Large intestine (tissue), 3 donors: ENCODE data around the gene SH3GL2. TPM values are rescaled to one million over a fixed set of nuclear protein-coding genes. Genes with fewer than 3 reads are reported as not detected.

Experiments
- DNase-seq, 2 donors: peaks; one replicate each; pipeline versions ENCODE4 v3.0.0 to v3.0.0-alpha.2; 2013
- H3K27ac ChIP-seq: one replicate; pipeline ENCODE4 v1.5.1; 2013; ENCODE audit warnings: low read length
- H3K27me3 ChIP-seq: 2 replicates; pipeline ENCODE4 v1.6.1; 2013; ENCODE audit warnings: low read length; ENCODE audit not compliant: control insufficient read depth, insufficient read depth
- H3K36me3 ChIP-seq: 2 replicates; pipeline ENCODE4 v1.6.1; 2013; ENCODE audit warnings: low read length; ENCODE audit not compliant: control insufficient read depth, insufficient read depth
- H3K4me1 ChIP-seq: one replicate; pipeline ENCODE4 v1.6.1; 2013; ENCODE audit warnings: low read length; ENCODE audit not compliant: control insufficient read depth, insufficient read depth
- H3K4me3 ChIP-seq: one replicate; pipeline ENCODE4 v1.5.1; 2013; ENCODE audit warnings: low read length
- H3K9me3 ChIP-seq: one replicate; pipeline ENCODE4 v1.6.1; 2013; ENCODE audit warnings: mild to moderate bottlenecking, low read depth, low read length, moderate library complexity; ENCODE audit not compliant: control insufficient read depth
- WGBS: methylation state at CpG from one replicate; pipeline ENCODE4 v1.1.5; 2013; ENCODE audit warnings: low lambda C conversion rate; ENCODE audit not compliant: insufficient coverage; 5-methylcytosine and 5-hydroxymethylcytosine counted together
- polyA plus RNA-seq: library from polyadenylated mRNA; unstranded; fragments of 120-200 nt; gene quantifications from one replicate; pipeline ENCODE4 v1.2.1, GENCODE V29; 2013

Gene SH3GL2
- polyA plus RNA-seq, 1 donor = 2.4 TPM

DNA sequence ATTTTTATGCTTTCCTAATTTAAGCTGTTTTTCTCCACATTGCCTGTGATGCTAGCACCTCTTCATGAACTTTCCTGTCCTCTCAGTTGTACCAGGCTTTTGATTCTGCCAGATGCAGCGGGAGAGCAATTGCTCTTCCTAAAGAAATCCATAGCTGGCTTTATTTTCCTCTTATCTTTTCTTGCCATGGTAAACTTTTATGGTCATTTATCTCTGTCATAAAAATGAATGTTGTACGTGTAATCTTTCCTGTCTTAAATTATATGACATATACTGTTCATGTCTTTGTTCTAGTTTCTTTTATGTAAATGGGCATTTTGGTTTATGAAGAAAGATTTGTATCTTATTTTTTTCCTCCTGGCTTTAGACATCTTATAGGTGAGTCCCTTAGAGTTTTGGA lies 127.5 kb downstream of the SH3GL2 start:
- Histone ChIP-seq H3K9me3 (no peaks in the 10 kb centered on the region), H3K27me3 (no peaks in the 10 kb centered on the region), H3K36me3 (no peaks in the 10 kb centered on the region), H3K4me1 (peaks cover 3% of the 10 kb centered on the region), H3K27ac (no peak overlapping the region), H3K4me3 (no peak overlapping the region)
- WGBS = 40% methylated on average over 1 of the region's 2 CpGs
- no peak for DNase-seq

DNA sequence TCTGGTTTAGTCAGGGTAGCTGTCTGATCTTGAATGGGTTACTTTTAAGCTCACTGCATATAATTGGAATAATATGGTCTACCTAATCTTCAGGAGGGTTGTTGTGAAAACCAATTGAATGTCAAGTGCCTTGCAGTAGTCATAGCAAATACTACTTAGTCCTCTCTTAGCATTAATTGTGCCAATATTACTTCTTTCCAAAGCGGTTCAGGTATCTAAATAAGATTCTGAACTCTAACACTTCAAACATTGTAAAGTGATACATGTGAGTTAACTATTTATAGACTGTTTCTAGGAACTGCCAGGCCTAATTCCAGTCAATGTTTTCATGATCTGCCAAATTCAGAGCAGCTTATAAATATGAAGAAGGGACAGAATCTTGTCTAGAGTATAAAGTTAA lies 140.2 kb downstream of the SH3GL2 start:
- Histone ChIP-seq H3K4me1 (no peaks in the 10 kb centered on the region), H3K9me3 (peaks cover 2% of the 10 kb centered on the region), H3K4me3 (no peak overlapping the region), H3K36me3 (no peaks in the 10 kb centered on the region), H3K27me3 (no peaks in the 10 kb centered on the region), H3K27ac (no peak overlapping the region)
- WGBS = no CpG with 5 or more reads among the region's 1 CpG
- no peak for DNase-seq

DNA sequence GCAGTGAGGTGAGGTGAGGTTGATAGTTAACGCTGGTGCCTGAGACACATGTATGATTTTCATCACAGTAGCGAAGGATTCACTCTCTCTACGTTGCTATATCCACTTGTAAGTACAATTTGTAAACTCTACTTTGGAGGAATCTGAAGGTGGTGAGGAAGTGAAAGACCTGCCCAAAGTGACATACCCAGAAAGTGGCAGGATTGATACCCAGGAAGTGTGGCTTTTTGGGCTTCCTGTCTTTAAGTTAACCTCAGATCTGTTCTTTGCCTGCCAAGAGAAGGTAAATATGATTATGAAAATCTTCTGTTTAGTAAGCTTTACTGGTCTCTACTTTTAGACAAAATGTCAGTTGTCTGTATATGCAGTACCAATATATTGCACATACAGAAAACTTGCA lies 143.1 kb downstream of the SH3GL2 start:
- WGBS = no CpG with 5 or more reads among the region's 3 CpGs
- peaks cover 2% of the 10 kb centered on the region for H3K9me3 ChIP-seq
- H3K4me3 ChIP-seq = no peak overlapping the region
- no peak for DNase-seq
- no peaks in the 10 kb centered on the region for H3K4me1 ChIP-seq
- no peaks in the 10 kb centered on the region for H3K36me3 ChIP-seq
- no peak overlapping the region for H3K27ac ChIP-seq
- H3K27me3 ChIP-seq = no peaks in the 10 kb centered on the region

DNA sequence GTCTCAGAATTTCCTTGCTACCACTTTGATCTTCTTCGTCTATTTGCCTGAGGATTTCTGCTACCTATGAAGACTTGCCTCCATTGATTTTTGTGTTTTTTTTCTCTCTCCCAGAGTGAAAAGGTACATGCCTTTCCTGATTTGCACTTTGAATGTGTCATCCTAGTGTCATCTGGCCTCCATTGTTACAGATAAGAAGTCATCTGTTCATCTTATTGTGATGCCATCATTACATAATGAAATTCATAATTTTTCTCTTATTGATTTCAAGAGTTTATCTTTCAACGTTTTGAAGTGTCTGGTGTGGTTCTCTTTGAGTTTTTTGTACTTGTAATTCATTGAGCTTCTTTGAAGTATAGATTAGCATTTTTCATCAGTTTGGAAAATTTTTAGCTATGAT lies 144.8 kb downstream of the SH3GL2 start:
- H3K4me1 ChIP-seq = no peaks in the 10 kb centered on the region
- no CpG with 5 or more reads among the region's 2 CpGs for WGBS
- no peak overlapping the region for H3K4me3 ChIP-seq
- no peaks in the 10 kb centered on the region for H3K36me3 ChIP-seq
- DNase-seq = no peak
- H3K9me3 ChIP-seq = peaks cover 2% of the 10 kb centered on the region
- no peaks in the 10 kb centered on the region for H3K27me3 ChIP-seq
- H3K27ac ChIP-seq = no peak overlapping the region

DNA sequence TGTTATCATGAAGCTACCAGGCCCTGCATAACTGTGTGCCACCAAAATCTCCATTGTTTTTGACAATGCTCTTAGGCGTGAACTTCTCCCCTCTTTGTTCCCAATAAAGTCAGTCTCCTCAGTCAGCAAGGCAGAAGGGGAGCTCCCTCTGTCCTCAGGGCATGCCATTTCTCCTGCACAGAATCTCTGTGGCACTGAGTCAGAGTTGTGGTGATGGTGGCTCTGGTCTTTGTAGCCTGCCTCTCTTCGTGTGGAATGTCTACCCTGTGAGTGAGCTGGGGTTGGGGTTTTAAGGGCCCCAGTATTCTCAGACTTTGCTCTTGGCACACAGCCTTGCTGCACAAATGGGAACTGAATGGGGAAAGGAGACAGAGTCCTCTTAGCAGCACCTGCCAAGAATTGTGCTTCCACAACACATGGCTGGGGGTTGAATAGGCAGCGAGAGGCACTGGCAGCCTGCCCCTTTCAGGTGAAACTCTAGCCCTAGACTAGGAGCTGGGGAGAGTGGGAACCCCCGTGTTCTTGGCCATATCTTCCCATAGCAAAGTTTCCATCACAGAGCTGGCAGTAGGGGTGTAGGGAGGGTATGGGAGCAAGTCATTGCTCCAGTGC lies 146.6 kb downstream of the SH3GL2 start:
- H3K27ac ChIP-seq = no peak overlapping the region
- no peak overlapping the region for H3K4me3 ChIP-seq
- H3K9me3 ChIP-seq = peaks cover 2% of the 10 kb centered on the region
- no peaks in the 10 kb centered on the region for H3K36me3 ChIP-seq
- H3K27me3 ChIP-seq = no peaks in the 10 kb centered on the region
- no peak for DNase-seq
- no peaks in the 10 kb centered on the region for H3K4me1 ChIP-seq
- WGBS = no CpG with 5 or more reads among the region's 4 CpGs

DNA sequence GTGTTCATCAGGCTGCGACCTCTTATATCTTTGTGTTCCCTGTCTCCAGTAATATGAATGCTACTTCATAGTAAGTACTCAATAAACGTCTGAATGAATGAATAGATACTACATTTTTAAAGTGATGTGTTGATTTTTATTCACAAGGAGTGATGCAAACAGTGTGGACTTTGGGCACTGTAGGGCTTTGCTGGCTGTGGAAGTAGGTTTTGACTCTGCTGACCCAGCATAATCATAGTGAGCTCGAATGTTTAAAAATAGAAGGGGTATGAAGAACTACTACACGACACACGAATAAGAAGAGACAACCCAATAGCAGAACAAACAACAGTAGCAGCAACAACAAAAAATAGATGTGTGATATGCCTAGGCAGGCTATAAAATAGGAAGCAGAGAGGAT lies 147.4 kb downstream of the SH3GL2 start:
- no peaks in the 10 kb centered on the region for H3K27me3 ChIP-seq
- WGBS = 64% methylated on average over 4 of the region's 5 CpGs
- DNase-seq = no peak
- no peak overlapping the region for H3K4me3 ChIP-seq
- no peak overlapping the region for H3K27ac ChIP-seq
- no peaks in the 10 kb centered on the region for H3K36me3 ChIP-seq
- peaks cover 4% of the 10 kb centered on the region for H3K9me3 ChIP-seq
- H3K4me1 ChIP-seq = no peaks in the 10 kb centered on the region

DNA sequence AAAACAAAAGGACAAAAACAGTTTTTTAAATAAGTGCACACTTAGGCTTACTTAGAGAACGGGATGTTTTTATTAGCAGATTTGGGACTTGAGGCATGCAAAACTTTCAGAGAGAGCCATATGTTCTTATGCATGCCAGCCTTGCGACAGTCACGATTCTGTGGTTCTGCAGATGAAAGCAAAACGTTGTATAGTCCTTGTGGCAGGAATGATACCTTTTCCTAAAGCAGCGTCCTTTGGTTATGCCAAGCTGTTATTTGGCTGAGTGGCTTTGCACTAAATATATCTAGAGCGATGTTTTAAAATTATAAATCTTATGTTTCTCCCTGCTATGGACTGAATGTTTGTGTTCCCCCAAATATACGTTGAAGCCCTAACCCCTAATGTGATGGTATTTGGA lies 152.0 kb downstream of the SH3GL2 start:
- no peak for DNase-seq
- H3K36me3 ChIP-seq = no peaks in the 10 kb centered on the region
- H3K27ac ChIP-seq = no peak overlapping the region
- no peaks in the 10 kb centered on the region for H3K4me1 ChIP-seq
- H3K27me3 ChIP-seq = no peaks in the 10 kb centered on the region
- WGBS = 100% methylated on average over 1 of the region's 7 CpGs
- H3K9me3 ChIP-seq = peaks cover 2% of the 10 kb centered on the region
- no peak overlapping the region for H3K4me3 ChIP-seq

DNA sequence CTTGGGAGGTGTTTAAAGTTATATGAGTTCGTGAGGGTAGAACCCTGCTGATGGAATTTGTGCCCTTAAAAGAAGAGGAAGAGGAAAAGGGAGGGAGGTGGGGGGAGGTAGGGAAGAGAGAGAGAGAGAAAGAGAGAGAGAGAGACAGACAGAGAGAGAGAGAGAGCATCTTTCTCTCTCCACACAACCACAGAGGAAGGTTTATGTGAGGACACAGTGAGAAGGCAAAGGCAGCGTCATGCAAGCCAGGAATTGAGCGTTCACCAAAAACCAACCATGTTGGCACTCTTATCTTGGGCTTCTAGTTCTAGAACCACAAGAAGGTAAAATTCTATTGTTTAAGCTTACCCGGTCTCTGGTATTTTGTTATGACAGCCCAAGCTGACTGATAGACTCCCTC lies 152.4 kb downstream of the SH3GL2 start:
- DNase-seq = no peak
- H3K9me3 ChIP-seq = peaks cover 2% of the 10 kb centered on the region
- no peaks in the 10 kb centered on the region for H3K4me1 ChIP-seq
- no peaks in the 10 kb centered on the region for H3K27me3 ChIP-seq
- 70% methylated on average over 1 of the region's 4 CpGs for WGBS
- H3K27ac ChIP-seq = no peak overlapping the region
- no peaks in the 10 kb centered on the region for H3K36me3 ChIP-seq
- no peak overlapping the region for H3K4me3 ChIP-seq

DNA sequence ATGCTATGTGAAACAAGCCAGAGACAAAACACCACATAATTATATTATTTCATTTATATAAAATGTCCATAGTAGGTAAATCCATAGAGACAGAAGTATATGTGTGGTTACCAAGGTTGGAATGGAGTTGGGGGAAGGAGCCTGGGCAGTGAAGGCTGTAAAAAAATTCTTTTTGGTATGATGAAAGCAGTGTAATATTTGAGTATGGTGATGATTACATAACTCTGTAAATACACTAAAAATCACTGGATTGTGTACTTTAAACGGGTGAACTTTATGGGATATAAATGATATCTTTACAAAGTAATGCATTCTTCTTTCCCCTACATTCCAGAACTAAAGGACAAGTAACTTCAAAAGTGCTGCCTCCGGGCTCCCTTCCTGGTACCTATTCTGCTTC lies 155.8 kb downstream of the SH3GL2 start:
- no peaks in the 10 kb centered on the region for H3K27me3 ChIP-seq
- DNase-seq = no peak
- no peaks in the 10 kb centered on the region for H3K36me3 ChIP-seq
- no peak overlapping the region for H3K4me3 ChIP-seq
- H3K9me3 ChIP-seq = peaks cover 2% of the 10 kb centered on the region
- WGBS = 50% methylated on average over 1 of the region's 2 CpGs
- no peaks in the 10 kb centered on the region for H3K4me1 ChIP-seq
- H3K27ac ChIP-seq = no peak overlapping the region

DNA sequence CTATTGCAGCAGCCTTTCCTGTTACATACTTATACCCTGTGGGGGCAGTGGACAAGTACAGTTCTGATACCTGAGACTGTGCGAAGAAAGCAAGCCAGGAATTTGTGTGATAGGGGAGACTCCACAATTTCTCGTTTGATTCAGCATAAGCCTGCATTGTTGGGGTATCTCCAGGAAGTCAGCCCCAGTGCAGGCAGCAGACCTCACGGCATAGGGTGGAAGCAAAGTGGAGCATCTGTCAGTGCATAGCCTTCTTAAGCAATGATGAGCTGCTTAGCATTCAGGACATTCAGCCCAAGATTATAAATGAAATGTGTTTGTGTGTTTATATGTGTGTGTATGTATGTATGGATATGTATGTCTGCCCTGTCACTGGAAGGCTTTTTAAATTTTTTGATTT lies 157.0 kb downstream of the SH3GL2 start:
- no peak overlapping the region for H3K27ac ChIP-seq
- no peaks in the 10 kb centered on the region for H3K4me1 ChIP-seq
- H3K36me3 ChIP-seq = no peaks in the 10 kb centered on the region
- peaks cover 2% of the 10 kb centered on the region for H3K9me3 ChIP-seq
- WGBS = no CpG with 5 or more reads among the region's 3 CpGs
- no peak for DNase-seq
- no peaks in the 10 kb centered on the region for H3K27me3 ChIP-seq
- H3K4me3 ChIP-seq = no peak overlapping the region

DNA sequence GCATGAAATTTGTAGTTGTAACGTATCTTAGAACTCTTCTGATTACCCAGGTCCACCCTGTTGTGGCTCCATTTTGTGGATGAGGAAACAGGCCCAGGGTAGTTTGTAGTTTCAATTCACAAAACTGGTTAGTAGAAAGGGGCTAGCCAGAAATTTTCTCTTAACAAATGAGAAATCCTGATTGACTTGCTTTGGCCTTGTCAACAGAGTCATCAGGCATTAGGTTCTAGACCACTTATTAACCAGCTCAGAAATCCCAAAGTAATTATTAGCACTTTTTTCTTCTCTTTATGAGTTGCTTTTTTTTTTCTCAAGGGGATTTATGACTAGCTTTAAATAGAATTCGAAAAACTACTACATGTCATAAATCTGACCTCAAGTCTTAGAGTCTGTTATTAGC lies 160.2 kb downstream of the SH3GL2 start:
- Histone ChIP-seq H3K36me3 (no peaks in the 10 kb centered on the region), H3K9me3 (no peaks in the 10 kb centered on the region), H3K4me1 (no peaks in the 10 kb centered on the region), H3K27ac (no peak overlapping the region), H3K27me3 (no peaks in the 10 kb centered on the region), H3K4me3 (no peak overlapping the region)
- 50% methylated on average over 1 of the region's 2 CpGs for WGBS
- no peak for DNase-seq
